Smooth muscle cell of the brain vasculature (primary cell): ENCODE measurements around the gene C1QB.
A peak's percentile ranks its signal among the peaks of the same experiment; 100 is the strongest.

Source experiments
- DNase-seq: peaks from one replicate; pipeline ENCODE4 v3.0.0-alpha.2; 2012; ENCODE audit warnings: low read depth, low spot score

Gene C1QB

GRCh38 chr1:22633697-22634463, 19.2 kb upstream of the C1QB start:
- no peak for DNase-seq

GRCh38 chr1:22635436-22635835, 17.6 kb upstream of the C1QB start:
- DNase-seq = no peak

GRCh38 chr1:22636353-22636752, 16.7 kb upstream of the C1QB start, which contains the start of gene C1QA:
Gene C1QA (plus strand): TSS chr1:22636628. CDS start chr1:22637617, 989 bp downstream.
- DNase-seq = no peak

GRCh38 chr1:22636927-22637326, 16.1 kb upstream of the C1QB start:
- no peak for DNase-seq

- DNase-seq = no peak
Observed at GRCh38 chr1:22637907-22638445, 15.1 kb upstream of the C1QB start.

GRCh38 chr1:22638476-22639234, 14.4 kb upstream of the C1QB start:
- no peak for DNase-seq

- peak; percentile 4 for DNase-seq
Observed at GRCh38 chr1:22639286-22639685, 13.8 kb upstream of the C1QB start.

- no peak for DNase-seq
Observed at GRCh38 chr1:22641247-22641646, 11.8 kb upstream of the C1QB start.

GRCh38 chr1:22641906-22642636, 11.0 kb upstream of the C1QB start:
- peak; percentile 13 for DNase-seq

- no peak for DNase-seq
Observed at GRCh38 chr1:22643381-22643780, 9.7 kb upstream of the C1QB start, which contains the start of gene C1QC. Gene C1QC (plus strand): TSS chr1:22643633. CDS start chr1:22644024, 391 bp downstream.

- no peak for DNase-seq
Observed at GRCh38 chr1:22643928-22644327, 9.1 kb upstream of the C1QB start.

GRCh38 chr1:22645931-22646330, 7.1 kb upstream of the C1QB start:
- no peak for DNase-seq

GRCh38 chr1:22646384-22646783, 6.7 kb upstream of the C1QB start:
- DNase-seq = no peak

GRCh38 chr1:22650089-22650693, 2.8 kb upstream of the C1QB start:
- DNase-seq = no peak

- no peak for DNase-seq
Observed at GRCh38 chr1:22651941-22652856, 837 bp upstream of the C1QB start.

GRCh38 chr1:22654692-22655091, 1.7 kb downstream of the C1QB start:
- no peak for DNase-seq

GRCh38 chr1:22658385-22659163, 5.5 kb downstream of the C1QB start:
- no peak for DNase-seq

GRCh38 chr1:22660716-22661241, 7.7 kb downstream of the C1QB start:
- DNase-seq = no peak

- no peak for DNase-seq
Observed at GRCh38 chr1:22661880-22662279, 8.8 kb downstream of the C1QB start.
